HepG2 (cell line): ENCODE data around the gene LYPD4. TPM values are rescaled to one million over a fixed set of nuclear protein-coding genes. Genes with fewer than 3 reads are reported as not detected.

ENCODE experiments used
- ARNT2 ChIP-seq: sonication (generic); formaldehyde crosslinking; IDR thresholded peaks from 2 replicates; pipeline ENCODE4 v1.8.0; 2022; ENCODE audit warnings: mild to moderate bottlenecking, low read depth, missing genetic modification reagents, moderate library complexity
- CEBPB ChIP-seq: IDR thresholded peaks from 2 replicates; pipeline ENCODE4 v1.6.1; 2011; ENCODE audit warnings: low read depth, low read length, improper control_type of control experiment, borderline replicate concordance
- FOXJ3 ChIP-seq: sonication (generic); formaldehyde crosslinking; IDR thresholded peaks from 2 replicates; pipeline ENCODE4 v1.4.0; 2020; ENCODE audit warnings: missing genetic modification reagents, mild to moderate bottlenecking, borderline replicate concordance
- HNRNPK ChIP-seq: fragments of 200-400 bp; formaldehyde crosslinking; IDR thresholded peaks from 2 replicates; pipeline ENCODE4 v1.6.1; 2018; ENCODE audit warnings: low read length, low read depth, moderate library complexity, mild to moderate bottlenecking; ENCODE audit not compliant: poor library complexity, severe bottlenecking
- HOXD1 ChIP-seq: sonication (generic); formaldehyde crosslinking; IDR thresholded peaks from 2 replicates; pipeline ENCODE4 v1.5.0; 2020; ENCODE audit warnings: missing genetic modification reagents
- KAT7 ChIP-seq: IDR thresholded peaks from 2 replicates; pipeline ENCODE4 v1.6.1; 2018; ENCODE audit warnings: borderline replicate concordance, missing compliant biosample characterization
- ONECUT2 ChIP-seq: sonication (generic); formaldehyde crosslinking; IDR thresholded peaks from 2 replicates; pipeline ENCODE4 v1.4.0; 2020; ENCODE audit warnings: missing genetic modification reagents
- RFX3 ChIP-seq: IDR thresholded peaks from 2 replicates; pipeline ENCODE4 v1.6.1; 2016; ENCODE audit warnings: missing biosample characterization, missing genetic modification reagents
- SAP130 ChIP-seq: IDR thresholded peaks from 2 replicates; pipeline ENCODE4 v1.6.1; 2016; ENCODE audit warnings: low read depth
- SETDB1 ChIP-seq: sonication (generic); formaldehyde crosslinking; IDR thresholded peaks from 2 replicates; pipeline ENCODE4 v1.5.1; 2020; ENCODE audit warnings: missing genetic modification reagents, mild to moderate bottlenecking, borderline replicate concordance
- SKIL ChIP-seq: sonication (generic); formaldehyde crosslinking; IDR thresholded peaks from 2 replicates; pipeline ENCODE4 v1.8.0; 2022; ENCODE audit warnings: missing genetic modification reagents, mild to moderate bottlenecking, moderate library complexity, borderline replicate concordance
- THRA ChIP-seq: sonication (generic); formaldehyde crosslinking; IDR thresholded peaks from 2 replicates; pipeline ENCODE4 v1.4.0; 2020; ENCODE audit warnings: missing genetic modification reagents, borderline replicate concordance
- TOE1 ChIP-seq: sonication (generic); formaldehyde crosslinking; IDR thresholded peaks from 2 replicates; pipeline ENCODE4 v1.4.0; 2020; ENCODE audit warnings: mild to moderate bottlenecking, missing genetic modification reagents
- ZBTB40 ChIP-seq, 2 experiments: fragments of 450-650 bp in 1 of 2; sonication (generic) in 1 of 2; formaldehyde crosslinking in 1 of 2; IDR thresholded peaks; 2 replicates each; pipeline versions ENCODE4 v1.6.1 to v1.8.0; 2016 to 2022; ENCODE audit warnings: antibody characterized with exemption in 1 of 2, mild to moderate bottlenecking in 1 of 2, missing genetic modification reagents in 1 of 2
- ZNF367 ChIP-seq: sonication (generic); formaldehyde crosslinking; IDR thresholded peaks from 2 replicates; pipeline ENCODE4 v1.4.0; 2020; ENCODE audit warnings: missing genetic modification reagents, borderline replicate concordance
- ZNF816 ChIP-seq: sonication (generic); formaldehyde crosslinking; IDR thresholded peaks from 2 replicates; pipeline ENCODE4 v1.8.0; 2022; ENCODE audit warnings: missing genetic modification reagents, mild to moderate bottlenecking, borderline replicate concordance
- polyA plus RNA-seq, 8 experiments: library from polyadenylated mRNA; depleted of rRNA in 3 of 8; stranded (reverse) in 7 of 8; unstranded in 1 of 8; fragments of >200 nt; fragmentation: Illumina TruSeq in 4 of 8; extraction: Trizol in 4 of 8; gene quantifications; 2 replicates each; pipeline versions ENCODE4 v1.2.1 to v1.2.3, GENCODE V29; 2011 to 2016; ENCODE audit warnings: low read depth in 4 of 8, missing spikeins in 1 of 8, mixed read lengths in 1 of 8; ENCODE audit not compliant: insufficient read depth in 1 of 8
- total RNA-seq, 5 experiments: library from RNA; depleted of rRNA; stranded (reverse); fragments of >200 nt; fragmentation: Illumina TruSeq; extraction: Trizol; gene quantifications; 2 replicates each; pipeline ENCODE4 v1.2.3, GENCODE V29; 2016; ENCODE audit warnings: low read depth in 1 of 5

Gene LYPD4
- total and polyA plus RNA-seq, 2 of the 13 experiments (the other 11 are each of a cell fraction or from before 2014, with no cell fraction given), result not detected

- TF ChIP-seq THRA (CRISPR knock-in tag) (0 out of 2 replicates have a peak, but pooled peaks have one; percentile 31), KAT7 (CRISPR knock-in tag) (no peak), ZNF367 (CRISPR knock-in tag) (no peak), ONECUT2 (CRISPR knock-in tag) (no peak), FOXJ3 (CRISPR knock-in tag) (no peak), CEBPB (no peak), RFX3 (CRISPR knock-in tag) (no peak), SAP130 (CRISPR knock-in tag) (peak; percentile 49), HNRNPK (peak; percentile 49), ZBTB40 (IDR thresholded peaks at IDR 0.05) (no peak), ZBTB40 (CRISPR knock-in tag; IDR thresholded peaks at IDR 0.05) (peak; percentile 46; the same call in 1 of the 2 replicates), HOXD1 (CRISPR knock-in tag) (no peak), TOE1 (CRISPR knock-in tag) (no peak), SETDB1 (CRISPR knock-in tag) (no peak), ZNF816 (CRISPR knock-in tag) (no peak), SKIL (CRISPR knock-in tag) (no peak), ARNT2 (CRISPR knock-in tag) (no peak)
Observed at GRCh38 chr19:41882568-41883462, 38.3 kb upstream of the LYPD4 start, which contains the start of gene ARHGEF1 (continued).
